H1 (cell line): ENCODE data around the gene CFAP97D2. TPM values are rescaled to one million over a fixed set of nuclear protein-coding genes. Genes with fewer than 3 reads are reported as not detected.

Experiments used
- RNF2 ChIP-seq: fragments of 200-900, 300-1000 bp; sonication (generic); IDR thresholded peaks from 2 replicates; pipeline ENCODE4 v1.7.1; 2016; ENCODE audit warnings: borderline replicate concordance, low read depth, mild to moderate bottlenecking, antibody characterized with exemption, low read length; ENCODE audit not compliant: poor library complexity, severe bottlenecking; ENCODE audit errors: missing control alignments
- polyA plus RNA-seq, 7 experiments: library from polyadenylated mRNA; depleted of rRNA in 3 of 7; stranded (reverse) in 5 of 7; unstranded in 2 of 7; fragments of >200 nt in 5 of 7; fragments of 200-250 nt in 2 of 7; gene quantifications; 1 replicate in 5 of 7; 2 replicates in 1 of 7; 4 replicates in 1 of 7; pipeline versions ENCODE4 v1.2.1 to v1.2.3, GENCODE V29; 2011 to 2013; ENCODE audit warnings: missing spikeins in 2 of 7, mixed read lengths in 2 of 7
- total RNA-seq: library from RNA; stranded (reverse); fragmentation: NEBNext Ultra II Directional; extraction: Animal tissue kit (Norgen Biotek cat#: 25700); gene quantifications from 2 replicates; pipeline ENCODE4 v1.2.1, GENCODE V29; 2021

Gene CFAP97D2
- total and polyA plus RNA-seq, 2 of the 8 experiments (the other 6 are each of a cell fraction or from before 2014, with no cell fraction given), result not detected

DNA sequence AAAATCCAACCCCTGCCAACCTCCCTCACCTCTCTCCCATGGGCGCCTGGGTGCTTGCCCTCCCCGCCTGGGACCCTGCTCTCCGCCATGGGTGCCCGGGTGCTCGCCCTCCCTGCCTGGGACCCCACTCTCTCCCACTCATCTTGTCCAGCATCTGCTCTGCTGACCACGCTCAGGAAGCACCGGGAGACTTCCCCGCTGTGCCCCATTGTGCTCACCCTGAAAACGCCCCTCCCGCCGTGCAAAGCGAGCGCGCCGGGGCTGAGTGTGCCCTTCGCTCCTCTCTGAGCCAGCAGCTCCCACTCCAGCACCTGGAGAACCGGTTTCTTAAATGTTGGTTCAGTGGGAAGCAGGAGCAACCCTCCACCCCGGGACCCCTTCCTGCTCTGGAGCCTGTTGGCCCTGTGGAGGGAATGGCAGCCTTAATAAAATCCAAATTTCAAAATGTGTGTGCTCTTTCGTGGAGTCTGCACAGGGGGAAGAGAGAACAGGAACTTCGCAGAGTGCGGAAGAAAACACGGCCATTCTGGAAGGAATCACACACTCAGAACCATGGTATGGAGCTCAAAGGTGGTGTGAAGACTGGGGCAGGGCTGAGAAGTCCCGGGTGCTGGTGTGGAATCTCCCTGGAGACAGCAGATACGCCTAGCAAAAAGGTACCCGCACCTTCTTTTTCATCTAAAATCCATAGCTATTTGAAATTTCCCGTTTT lies 32.5 kb downstream of the CFAP97D2 start (continued):
- TF ChIP-seq RNF2, result no peak
- TF ChIP-seq, all 59 proteins: peak for 0
